GM12873 (cell line): ENCODE data around the gene MCTP1.

Source experiments
- CTCF ChIP-seq: IDR thresholded peaks from 2 replicates; pipeline ENCODE4 v1.5.1; 2012; ENCODE audit warnings: low read depth, mild to moderate bottlenecking, moderate library complexity, low read length, control low read depth; ENCODE audit not compliant: insufficient read depth; ENCODE audit errors: missing control alignments

MCTP1 gene

DNA sequence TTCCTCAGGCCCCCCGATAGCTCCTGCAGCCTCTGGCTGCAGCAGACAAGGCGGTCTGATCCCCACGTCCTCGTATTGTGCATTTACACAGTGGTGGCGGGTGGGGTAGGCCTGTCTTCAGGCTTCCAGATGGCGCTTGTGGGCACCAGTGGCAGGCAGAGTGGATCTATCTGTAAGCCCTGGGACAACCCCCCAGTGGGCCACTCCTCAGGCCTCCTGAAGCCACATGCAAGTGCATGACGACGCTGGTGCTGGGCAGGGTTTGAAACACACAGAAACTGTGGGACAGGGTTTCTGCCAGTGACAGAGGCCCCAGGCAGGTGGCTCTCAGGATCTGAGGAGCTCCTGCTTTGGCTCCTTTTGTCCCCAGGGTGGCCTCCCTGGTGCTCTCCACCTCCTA is 624.4 kb downstream of the MCTP1 start:
- TF ChIP-seq CTCF: no peak

GRCh38 chr5:94658272-94658671 is 626.6 kb downstream of the MCTP1 start:
- no peak for TF ChIP-seq CTCF
